ENCODE results near the gene CUX1.

DNA sequence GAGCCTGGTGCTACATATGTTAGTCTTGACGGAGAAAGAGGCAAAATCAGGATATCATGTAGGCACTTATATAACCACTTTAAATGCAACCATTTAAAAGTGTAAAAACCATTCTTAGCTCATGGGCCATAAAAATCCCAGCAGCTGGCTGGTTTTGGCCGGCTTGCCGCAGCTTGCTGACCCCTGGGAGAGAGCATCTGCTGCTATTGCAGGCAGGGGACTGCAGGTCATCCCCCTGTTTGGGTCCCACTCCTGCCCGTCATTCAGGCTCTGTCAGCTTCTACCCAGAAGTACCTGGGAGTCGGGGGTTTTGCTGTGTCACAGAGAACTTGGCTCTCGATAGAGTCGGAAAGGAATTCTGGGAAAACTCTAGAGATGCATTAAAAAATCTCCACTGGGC is 187.4 kb downstream of the CUX1 start:
- TF ChIP-seq POLR2A (IDR thresholded peaks at IDR 0.05) = no peak
- TF ChIP-seq, protein P1, sequence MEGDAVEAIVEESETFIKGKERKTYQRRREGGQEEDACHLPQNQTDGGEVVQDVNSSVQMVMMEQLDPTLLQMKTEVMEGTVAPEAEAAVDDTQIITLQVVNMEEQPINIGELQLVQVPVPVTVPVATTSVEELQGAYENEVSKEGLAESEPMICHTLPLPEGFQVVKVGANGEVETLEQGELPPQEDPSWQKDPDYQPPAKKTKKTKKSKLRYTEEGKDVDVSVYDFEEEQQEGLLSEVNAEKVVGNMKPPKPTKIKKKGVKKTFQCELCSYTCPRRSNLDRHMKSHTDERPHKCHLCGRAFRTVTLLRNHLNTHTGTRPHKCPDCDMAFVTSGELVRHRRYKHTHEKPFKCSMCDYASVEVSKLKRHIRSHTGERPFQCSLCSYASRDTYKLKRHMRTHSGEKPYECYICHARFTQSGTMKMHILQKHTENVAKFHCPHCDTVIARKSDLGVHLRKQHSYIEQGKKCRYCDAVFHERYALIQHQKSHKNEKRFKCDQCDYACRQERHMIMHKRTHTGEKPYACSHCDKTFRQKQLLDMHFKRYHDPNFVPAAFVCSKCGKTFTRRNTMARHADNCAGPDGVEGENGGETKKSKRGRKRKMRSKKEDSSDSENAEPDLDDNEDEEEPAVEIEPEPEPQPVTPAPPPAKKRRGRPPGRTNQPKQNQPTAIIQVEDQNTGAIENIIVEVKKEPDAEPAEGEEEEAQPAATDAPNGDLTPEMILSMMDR (IDR thresholded peaks at IDR 0.05) = no peak
